CD14-positive monocyte (primary cell): Measurements from ENCODE around the gene DAGLA. TPM values are rescaled to one million over a fixed set of nuclear protein-coding genes. Genes with fewer than 3 reads are reported as not detected.

Experiments used
- DNase-seq, 3 donors: peaks; one replicate each; pipeline ENCODE4 v3.0.0-alpha.2; 2011 to 2022
- H2AFZ ChIP-seq: 2 replicates; pipeline ENCODE4 v1.6.0; 2012; ENCODE audit warnings: mild to moderate bottlenecking, low read depth, low read length, inconsistent platforms; ENCODE audit not compliant: insufficient read depth, poor library complexity, severe bottlenecking
- H3K27ac ChIP-seq, 2 donors: 1 replicate in 1 of 2; 2 replicates in 1 of 2; pipeline ENCODE4 v1.5.1; 2012 to 2013; ENCODE audit warnings: low read length in 2 of 2, control low read depth in 1 of 2, inconsistent platforms in 1 of 2, low read depth in 1 of 2, mild to moderate bottlenecking in 1 of 2
- H3K27me3 ChIP-seq, 2 donors: one replicate each; pipeline versions ENCODE4 v1.6.0 to v1.6.1; 2011 to 2013; ENCODE audit warnings: low read length in 2 of 2; ENCODE audit not compliant: control insufficient read depth in 2 of 2, insufficient read depth in 2 of 2
- H3K36me3 ChIP-seq, 2 donors: replicated peaks in 1 of 2; 1 replicate in 1 of 2; 2 replicates in 1 of 2; pipeline versions ENCODE4 v1.5.1 to v1.6.1; 2012 to 2013; ENCODE audit warnings: low read length in 2 of 2, control low read depth in 1 of 2, inconsistent platforms in 1 of 2, mild to moderate bottlenecking in 1 of 2; ENCODE audit not compliant: insufficient read depth in 2 of 2, control insufficient read depth in 1 of 2
- H3K4me1 ChIP-seq, 2 donors: 1 replicate in 1 of 2; 2 replicates in 1 of 2; pipeline versions ENCODE4 v1.5.1 to v1.6.1; 2012 to 2013; ENCODE audit warnings: low read length in 2 of 2, control low read depth in 1 of 2, inconsistent platforms in 1 of 2, mild to moderate bottlenecking in 1 of 2, moderate library complexity in 1 of 2; ENCODE audit not compliant: insufficient read depth in 2 of 2, control insufficient read depth in 1 of 2
- H3K4me2 ChIP-seq: replicated peaks from 2 replicates; pipeline ENCODE3; 2012; ENCODE audit warnings: low read length, moderate library complexity, mild to moderate bottlenecking; ENCODE audit not compliant: poor library complexity, severe bottlenecking; ENCODE audit errors: extremely low read depth
- H3K4me3 ChIP-seq, 3 experiments: fragments of 200-600 bp in 1 of 3; sonication (generic) in 1 of 3; replicated peaks in 1 of 3; 1 replicate in 2 of 3; 2 replicates in 1 of 3; pipeline ENCODE4 v1.5.1; 2011 to 2013; ENCODE audit warnings: low read length in 3 of 3, mild to moderate bottlenecking in 3 of 3, control low read depth in 2 of 3, low read depth in 2 of 3, inconsistent platforms in 1 of 3, moderate library complexity in 1 of 3
- H3K79me2 ChIP-seq: 2 replicates; pipeline ENCODE4 v1.6.0; 2012; ENCODE audit warnings: mild to moderate bottlenecking, control low read depth, inconsistent platforms, low read length, moderate library complexity; ENCODE audit not compliant: insufficient read depth
- H3K9ac ChIP-seq: 2 replicates; pipeline ENCODE4 v1.6.0; 2017; ENCODE audit warnings: low read length, mild to moderate bottlenecking; ENCODE audit not compliant: insufficient read depth, poor library complexity, severe bottlenecking
- H3K9me3 ChIP-seq, 2 donors: replicated peaks in 1 of 2; 1 replicate in 1 of 2; 2 replicates in 1 of 2; pipeline versions ENCODE4 v1.5.1 to v1.6.1; 2012 to 2013; ENCODE audit warnings: low read length in 2 of 2, control low read depth in 1 of 2; ENCODE audit not compliant: control insufficient read depth in 1 of 2, insufficient read depth in 1 of 2
- H4K20me1 ChIP-seq: 2 replicates; pipeline ENCODE4 v1.6.0; 2012; ENCODE audit warnings: mild to moderate bottlenecking, low read length, control low read depth, moderate library complexity; ENCODE audit not compliant: insufficient read depth
- H3K27ac Mint-ChIP-seq, 7 donors: one replicate each; pipeline ENCODE4 v1.8.0; 2020; ENCODE audit warnings: mild to moderate bottlenecking in 7 of 7, mixed read lengths in 7 of 7, moderate library complexity in 6 of 7, inconsistent platforms in 2 of 7
- H3K27me3 Mint-ChIP-seq, 3 donors: one replicate each; pipeline ENCODE4 v1.8.0; 2021 to 2022; ENCODE audit warnings: low read depth in 3 of 3, mild to moderate bottlenecking in 3 of 3, mixed read lengths in 3 of 3, moderate library complexity in 3 of 3, inconsistent platforms in 1 of 3
- H3K36me3 Mint-ChIP-seq, 2 donors: one replicate each; pipeline ENCODE4 v1.8.0; 2020; ENCODE audit warnings: mixed read lengths in 2 of 2, inconsistent platforms in 1 of 2, mild to moderate bottlenecking in 1 of 2
- H3K4me1 Mint-ChIP-seq: one replicate; pipeline ENCODE4 v1.8.0; 2020; ENCODE audit warnings: mild to moderate bottlenecking, mixed read lengths
- H3K4me3 Mint-ChIP-seq, 2 donors: one replicate each; pipeline ENCODE4 v1.8.0; 2020; ENCODE audit warnings: mild to moderate bottlenecking in 2 of 2, mixed read lengths in 2 of 2, moderate library complexity in 1 of 2
- H3K9me3 Mint-ChIP-seq, 7 donors: one replicate each; pipeline ENCODE4 v1.8.0; 2020 to 2022; ENCODE audit warnings: mixed read lengths in 7 of 7, mild to moderate bottlenecking in 6 of 7, moderate library complexity in 6 of 7, inconsistent platforms in 2 of 7
- CTCF ChIP-seq: fragments of 200-600 bp; IDR thresholded peaks from one replicate; pipeline ENCODE4 v1.8.0; 2022; ENCODE audit warnings: antibody characterized with exemption, mild to moderate bottlenecking
- WGBS: methylation state at CpG from one replicate; pipeline ENCODE4 v1.1.5; 2013; ENCODE audit warnings: missing lambda C conversion rate; ENCODE audit not compliant: insufficient coverage; 5-methylcytosine and 5-hydroxymethylcytosine counted together
- intact Hi-C, 2 donors: fragments of 100-400 bp; cut with micrococcal nuclease; formaldehyde crosslinking; loops; one replicate each; pipeline versions ENCODE4 v1.15.0 to v1.15.1; 2023
- polyA plus RNA-seq, 3 donors: library from polyadenylated mRNA; depleted of rRNA in 1 of 3; unstranded in 2 of 3; stranded (reverse) in 1 of 3; fragments of 300-500 nt in 2 of 3; fragments of >200 nt in 1 of 3; fragmentation: Illumina TruSeq in 2 of 3; gene quantifications; 1 replicate in 2 of 3; 2 replicates in 1 of 3; pipeline ENCODE4 v1.2.3, GENCODE V29; 2012 to 2021

The DAGLA gene
- polyA plus RNA-seq, 3 donors, result 0.16 to 6.7 (median 0.73) TPM

DNA sequence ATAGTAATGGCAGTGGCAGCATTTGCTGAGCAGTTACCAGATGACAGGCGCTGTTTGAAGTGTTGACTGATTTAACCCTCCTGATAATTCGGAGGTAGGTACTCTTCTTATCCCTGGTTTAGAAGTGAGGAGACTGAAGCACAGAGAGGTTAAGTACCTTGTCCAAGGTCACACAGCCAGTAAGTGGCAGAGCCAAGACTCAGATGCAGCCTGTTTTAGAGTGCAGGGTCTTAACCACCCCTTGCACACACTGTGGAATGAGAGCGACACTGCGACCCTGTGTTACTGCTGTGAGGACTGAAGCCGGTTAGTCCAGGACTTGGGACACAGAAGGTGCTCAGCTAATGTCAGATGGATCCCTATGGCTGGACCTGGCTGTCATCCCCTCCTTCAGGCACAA, 34.7 kb downstream of the DAGLA start:
- peaks cover 48% of the 10 kb centered on the region for H3K4me1 Mint-ChIP-seq
- intact Hi-C loops, result loop anchor here in 1 of 2 donors (5.0 kb wide), 1 partner anchor 38 kb away; no protein-coding TSS in a partner anchor
- H3K4me3 ChIP-seq, result no peak overlapping the region
- H3K36me3 ChIP-seq, result no peaks in the 10 kb centered on the region
- peaks cover 44 to 49% of the 10 kb centered on the region in 2 donors for H3K4me1 ChIP-seq
- DNase-seq, result no peak
- 96% methylated on average over 5 of the region's 5 CpGs for WGBS
- no peak overlapping the region for H2AFZ ChIP-seq
- no peak overlapping the region for H3K9ac ChIP-seq
- H3K27me3 Mint-ChIP-seq, result peaks cover 0 to 6% (median 3%) of the 10 kb centered on the region in 3 donors
- no peaks in the 10 kb centered on the region for H3K9me3 Mint-ChIP-seq
- no peaks in the 10 kb centered on the region for H3K9me3 ChIP-seq
- H4K20me1 ChIP-seq, result no peaks in the 10 kb centered on the region
- no peak overlapping the region for H3K4me3 Mint-ChIP-seq
- H3K27me3 ChIP-seq, result no peaks in the 10 kb centered on the region
- no peak overlapping the region for H3K27ac ChIP-seq
- peaks cover 4% of the 10 kb centered on the region for H3K79me2 ChIP-seq
- TF ChIP-seq CTCF, result no peak
- peaks cover 0 to 2% of the 10 kb centered on the region in 2 donors for H3K36me3 Mint-ChIP-seq
- H3K27ac Mint-ChIP-seq, result no peak overlapping the region
- no peak overlapping the region for H3K4me2 ChIP-seq

GRCh38 chr11:61715867-61716266, 35.7 kb downstream of the DAGLA start:
- H3K27ac ChIP-seq, result peak overlapping the region; percentile 23 to 75
- H3K9me3 ChIP-seq, result no peaks in the 10 kb centered on the region
- peak in 2 of 3 donors; percentile 29 to 33 for DNase-seq
- peaks cover 4% of the 10 kb centered on the region for H3K79me2 ChIP-seq
- H3K4me1 Mint-ChIP-seq, result peaks cover 48% of the 10 kb centered on the region
- no peaks in the 10 kb centered on the region for H3K27me3 ChIP-seq
- peaks cover 0 to 9% of the 10 kb centered on the region in 2 donors for H3K36me3 ChIP-seq
- no peaks in the 10 kb centered on the region for H4K20me1 ChIP-seq
- peaks cover 0 to 6% (median 3%) of the 10 kb centered on the region in 3 donors for H3K27me3 Mint-ChIP-seq
- H3K4me3 ChIP-seq, result peak overlapping the region in 1 of 3 experiments; percentile 56
- H3K4me3 Mint-ChIP-seq, result peak overlapping the region; percentile 16 to 78
- H3K9ac ChIP-seq, result peak overlapping the region; percentile 44
- H2AFZ ChIP-seq, result peak overlapping the region; percentile 43
- intact Hi-C loops, result loop anchor here in 1 of 2 donors (5.0 kb wide), 1 partner anchor 39 kb away; no protein-coding TSS in a partner anchor
- peak overlapping the region; percentile 50 for H3K4me2 ChIP-seq
- TF ChIP-seq CTCF, result no peak
- peaks cover 44 to 49% of the 10 kb centered on the region in 2 donors for H3K4me1 ChIP-seq
- WGBS, result 67% methylated on average over 4 of the region's 4 CpGs
- peaks cover 2% of the 10 kb centered on the region in 2 donors for H3K36me3 Mint-ChIP-seq
- peak overlapping the region; percentile 77 to 89 (median 83) for H3K27ac Mint-ChIP-seq
- no peaks in the 10 kb centered on the region for H3K9me3 Mint-ChIP-seq
